ENCODE data around the gene KATNA1.

The KATNA1 gene

GRCh38 chr6:149600508-149600907 lies 48.0 kb downstream of the KATNA1 start:
- no peak overlapping the region for H3K4me2 ChIP-seq (ENCODE audit: low read depth, low read length, poor library complexity, severe bottlenecking)
- no peaks in the 10 kb centered on the region for H4K20me1 ChIP-seq (ENCODE audit: low read depth, low read length)
- TF ChIP-seq CTCF (IDR thresholded peaks at IDR 0.05; ENCODE audit: insufficient read depth, low read length, poor library complexity, severe bottlenecking) (no peak), EZH2phosphoT487 (conservative IDR thresholded peaks at IDR 0.05; ENCODE audit: low read length) (no peak)
- H3K36me3 ChIP-seq (ENCODE audit: low read length), result peaks cover under 1% of the 10 kb centered on the region; the same call in 1 of the 2 replicates
- no peak overlapping the region for H2AFZ ChIP-seq (ENCODE audit: low read depth, low read length, severe bottlenecking)
- H3K27me3 ChIP-seq (ENCODE audit: low read length), result no peaks in the 10 kb centered on the region
- no peak overlapping the region for H3K9ac ChIP-seq (ENCODE audit: low read length)
- H3K9me3 ChIP-seq (ENCODE audit: insufficient read depth, low read length), result no peaks in the 10 kb centered on the region
- H3K79me2 ChIP-seq (ENCODE audit: insufficient read depth, low read length), result no peaks in the 10 kb centered on the region
- no peak overlapping the region for H3K27ac ChIP-seq (ENCODE audit: low read depth, low read length)
- H3K9me2 ChIP-seq (replicated peaks; ENCODE audit: insufficient read depth, low read length), result no peaks in the 10 kb centered on the region
- H3F3A ChIP-seq (ENCODE audit: insufficient read depth), result peaks cover 4% of the 10 kb centered on the region; the same call in 1 of the 2 replicates
- H3K4me3 ChIP-seq (ENCODE audit: insufficient read depth, low read length, poor library complexity, severe bottlenecking), result no peak overlapping the region

DNA sequence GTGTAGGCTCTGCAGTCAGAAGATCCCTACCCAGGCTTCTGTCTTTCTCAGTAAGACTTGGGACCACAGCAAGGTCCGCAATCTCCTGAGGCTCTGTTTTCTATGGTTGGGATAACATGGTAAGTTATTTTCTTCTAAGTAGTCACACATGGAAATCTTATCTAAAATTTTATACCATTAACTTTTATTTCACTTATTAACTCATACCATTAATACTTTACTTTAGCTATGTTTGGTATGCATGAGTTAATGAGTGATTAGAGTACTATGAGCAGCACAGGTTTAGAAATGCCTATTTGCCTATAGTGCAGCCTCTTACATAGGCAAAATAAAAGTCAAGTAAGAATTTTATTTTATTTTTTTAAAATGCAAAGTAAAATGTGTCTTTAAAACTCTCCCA lies 55.1 kb downstream of the KATNA1 start:
- Histone ChIP-seq H4K20me1 (ENCODE audit: low read depth, low read length) (no peaks in the 10 kb centered on the region), H2AFZ (ENCODE audit: low read depth, low read length, severe bottlenecking) (no peak overlapping the region), H3K9ac (ENCODE audit: low read length) (no peak overlapping the region), H3K4me2 (ENCODE audit: low read depth, low read length, poor library complexity, severe bottlenecking) (no peak overlapping the region), H3K79me2 (ENCODE audit: insufficient read depth, low read length) (no peaks in the 10 kb centered on the region), H3K9me2 (replicated peaks; ENCODE audit: insufficient read depth, low read length) (no peaks in the 10 kb centered on the region), H3K9me3 (ENCODE audit: insufficient read depth, low read length) (no peaks in the 10 kb centered on the region), H3K4me3 (ENCODE audit: insufficient read depth, low read length, poor library complexity, severe bottlenecking) (no peak overlapping the region), H3K27ac (ENCODE audit: low read depth, low read length) (no peak overlapping the region), H3F3A (ENCODE audit: insufficient read depth) (peaks cover 25% of the 10 kb centered on the region; the same call in 1 of the 2 replicates), H3K36me3 (ENCODE audit: low read length) (peaks cover 28% of the 10 kb centered on the region; the same call in 1 of the 2 replicates), H3K27me3 (ENCODE audit: low read length) (no peaks in the 10 kb centered on the region)
- no peak for TF ChIP-seq EZH2phosphoT487 (conservative IDR thresholded peaks at IDR 0.05; ENCODE audit: low read length)
- no peak for TF ChIP-seq CTCF (IDR thresholded peaks at IDR 0.05; ENCODE audit: insufficient read depth, low read length, poor library complexity, severe bottlenecking)

DNA sequence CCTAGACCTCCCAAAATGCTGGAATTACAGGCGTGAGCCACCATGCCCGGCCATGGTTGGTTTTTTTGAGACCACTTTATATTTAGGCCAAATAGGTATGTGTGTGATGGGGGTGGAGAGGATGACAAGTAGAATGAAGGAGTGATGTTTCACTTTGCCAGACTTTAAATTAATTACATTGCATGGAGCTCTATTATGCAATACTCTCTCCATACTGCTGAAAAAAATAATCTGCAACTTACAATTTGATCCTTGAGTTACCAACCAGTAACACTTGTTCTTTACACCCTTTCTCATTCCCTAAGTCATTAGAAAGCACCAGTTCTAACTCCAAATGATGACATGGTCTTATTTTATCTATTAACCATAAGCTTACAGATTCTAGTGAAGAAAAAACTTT lies 55.5 kb downstream of the KATNA1 start:
- H3K4me3 ChIP-seq (ENCODE audit: insufficient read depth, low read length, poor library complexity, severe bottlenecking), result no peak overlapping the region
- peaks cover 28% of the 10 kb centered on the region; the same call in 1 of the 2 replicates for H3K36me3 ChIP-seq (ENCODE audit: low read length)
- no peaks in the 10 kb centered on the region for H4K20me1 ChIP-seq (ENCODE audit: low read depth, low read length)
- H3F3A ChIP-seq (ENCODE audit: insufficient read depth), result peaks cover 25% of the 10 kb centered on the region; the same call in 1 of the 2 replicates
- H3K27me3 ChIP-seq (ENCODE audit: low read length), result no peaks in the 10 kb centered on the region
- no peaks in the 10 kb centered on the region for H3K9me3 ChIP-seq (ENCODE audit: insufficient read depth, low read length)
- no peak overlapping the region for H2AFZ ChIP-seq (ENCODE audit: low read depth, low read length, severe bottlenecking)
- no peak overlapping the region for H3K27ac ChIP-seq (ENCODE audit: low read depth, low read length)
- no peaks in the 10 kb centered on the region for H3K9me2 ChIP-seq (replicated peaks; ENCODE audit: insufficient read depth, low read length)
- TF ChIP-seq EZH2phosphoT487 (conservative IDR thresholded peaks at IDR 0.05; ENCODE audit: low read length) (no peak), CTCF (IDR thresholded peaks at IDR 0.05; ENCODE audit: insufficient read depth, low read length, poor library complexity, severe bottlenecking) (no peak)
- H3K4me2 ChIP-seq (ENCODE audit: low read depth, low read length, poor library complexity, severe bottlenecking), result no peak overlapping the region
- H3K9ac ChIP-seq (ENCODE audit: low read length), result no peak overlapping the region
- H3K79me2 ChIP-seq (ENCODE audit: insufficient read depth, low read length), result no peaks in the 10 kb centered on the region
